ENCODE results near the gene EPHA6.

Gene EPHA6

DNA sequence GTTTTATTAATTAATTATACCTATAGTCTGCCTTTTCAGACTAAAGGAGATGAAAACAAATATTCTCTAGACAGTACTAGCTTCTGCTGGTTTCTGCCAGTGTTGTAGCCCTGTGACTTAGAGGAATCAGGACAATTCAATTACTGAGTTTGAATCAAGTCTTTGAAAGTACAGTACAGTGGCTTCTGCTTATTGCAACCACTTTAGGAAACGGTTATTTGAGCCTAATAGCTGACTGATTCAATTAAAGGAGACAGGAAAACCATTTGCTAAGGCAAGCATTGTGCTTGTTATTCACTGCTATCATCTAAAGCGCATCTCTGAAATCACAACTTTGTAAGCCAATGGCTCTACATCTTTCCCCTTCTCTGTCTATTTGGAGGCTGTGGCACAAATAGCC, 860.1 kb downstream of the EPHA6 start:
- FAIRE-seq (no peak), DNase-seq (ENCODE audit: extremely low spot score, insufficient read length, low read depth) (no peak)

DNA sequence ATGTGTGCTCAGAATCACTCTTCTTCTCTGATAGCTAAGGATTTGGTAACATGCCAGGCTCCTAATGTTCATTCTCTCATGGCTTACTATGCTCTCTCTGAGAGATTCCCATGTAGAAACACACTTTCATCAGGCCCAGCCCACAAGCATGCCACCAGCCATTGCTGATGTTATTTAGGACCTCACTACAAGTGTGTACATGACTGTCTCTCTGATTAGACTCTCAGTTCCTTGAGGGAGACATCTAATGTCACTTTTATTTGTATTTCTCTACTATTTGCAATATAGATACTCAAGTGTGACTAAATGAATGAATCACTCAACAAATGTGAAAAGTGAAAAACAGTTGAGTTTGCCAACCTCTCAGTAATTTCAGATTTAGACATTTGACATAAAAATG, 865.8 kb downstream of the EPHA6 start:
- DNase-seq (ENCODE audit: extremely low spot score, insufficient read length, low read depth) (no peak), FAIRE-seq (no peak)

DNA sequence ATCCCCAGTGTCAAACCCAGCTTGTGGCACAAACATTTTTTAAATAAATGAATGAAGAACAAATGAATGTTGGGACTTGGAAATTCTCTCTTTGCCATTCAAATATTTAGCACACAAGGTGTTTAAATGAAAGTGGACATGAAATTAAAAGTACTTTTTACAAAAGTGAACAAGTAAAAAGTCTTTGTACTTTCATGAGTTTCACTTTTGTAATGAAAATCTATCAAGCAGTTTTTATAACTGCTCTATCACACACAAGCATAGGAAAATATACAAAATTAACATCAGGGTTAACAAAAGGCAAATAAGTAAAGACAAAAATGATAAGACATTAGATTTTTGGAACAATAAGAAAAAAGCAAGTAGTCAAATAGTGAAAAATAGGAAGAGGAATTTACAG, 866.3 kb downstream of the EPHA6 start:
- no peak for FAIRE-seq
- DNase-seq (ENCODE audit: extremely low spot score, insufficient read length, low read depth) = no peak

DNA sequence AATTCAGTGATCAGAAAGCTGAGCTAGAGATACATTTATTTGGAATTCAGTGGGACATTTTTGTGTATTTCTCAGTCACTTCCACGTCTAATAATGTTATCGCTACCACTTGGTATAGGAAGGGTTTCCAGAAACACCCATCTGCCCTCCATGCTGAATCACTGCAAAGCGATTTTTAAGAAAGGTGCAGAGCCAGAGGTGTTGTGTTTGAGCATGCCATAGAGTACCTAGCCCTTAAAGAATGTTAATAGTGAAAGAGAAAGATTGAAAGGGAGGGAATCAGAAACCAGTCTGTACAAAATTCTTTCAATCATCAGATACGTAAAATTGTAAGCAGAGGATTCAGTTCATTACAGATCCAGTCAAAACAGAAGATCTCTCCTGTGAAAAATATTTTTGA, 870.1 kb downstream of the EPHA6 start:
- DNase-seq (ENCODE audit: extremely low spot score, insufficient read length, low read depth) (no peak), FAIRE-seq (no peak)

DNA sequence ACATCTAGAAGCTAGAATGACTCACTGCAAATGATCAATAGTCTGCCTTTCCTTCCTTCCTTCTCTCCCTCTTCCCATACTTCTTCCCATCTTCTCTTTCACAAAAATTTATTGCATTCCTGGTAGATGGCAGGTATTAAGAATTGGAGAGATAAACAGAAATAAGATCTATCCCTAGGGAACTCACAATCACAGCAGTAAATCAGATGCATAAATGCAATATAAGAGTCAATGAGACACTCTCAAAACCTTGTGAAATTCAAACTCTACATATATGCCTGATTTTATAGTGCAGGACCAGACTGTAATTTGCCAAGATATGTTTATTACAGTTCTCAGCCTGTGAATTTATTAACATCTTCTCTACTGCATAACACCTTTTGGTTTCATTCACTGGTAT, 871.9 kb downstream of the EPHA6 start:
- no peak for DNase-seq (ENCODE audit: extremely low spot score, insufficient read length, low read depth)
- no peak for FAIRE-seq

DNA sequence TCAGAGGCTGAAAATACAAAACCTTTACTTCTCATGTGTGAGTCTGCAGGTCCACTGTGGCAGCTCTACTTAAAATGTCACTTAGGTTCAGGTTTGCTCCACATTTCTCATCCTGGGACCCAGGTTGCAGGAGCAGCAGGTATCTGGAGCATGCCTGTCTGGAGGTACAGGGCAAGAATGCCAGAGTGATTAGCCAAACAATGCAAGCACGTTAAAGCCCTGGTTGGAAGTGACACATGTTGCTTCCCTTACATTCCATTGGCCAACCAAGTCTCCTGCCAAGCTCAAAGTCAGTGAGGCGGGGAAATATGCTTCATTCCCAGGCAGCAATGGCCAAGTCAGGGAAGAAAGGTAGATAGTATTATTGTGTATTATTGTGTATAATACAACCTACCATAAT, 873.3 kb downstream of the EPHA6 start:
- no peak for FAIRE-seq

DNA sequence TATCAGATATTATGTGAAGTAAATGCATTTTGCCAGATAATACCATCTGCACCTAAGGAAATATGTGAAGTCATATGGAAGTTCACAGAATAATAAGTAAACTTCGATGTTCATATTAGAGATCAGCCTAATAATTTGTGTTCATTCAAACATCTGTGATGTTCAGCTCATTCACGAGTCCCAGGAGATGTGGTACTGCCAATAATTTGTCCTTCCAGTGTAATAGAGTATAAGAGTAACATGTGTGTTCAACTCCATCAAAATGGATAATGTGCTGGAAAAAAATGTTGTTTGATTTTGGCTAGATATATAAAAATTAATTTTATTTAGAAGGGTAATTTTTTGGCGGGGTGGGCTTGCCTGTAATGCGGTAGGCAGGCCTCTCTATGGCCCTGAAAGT, 874.7 kb downstream of the EPHA6 start:
- FAIRE-seq (no peak), DNase-seq (ENCODE audit: extremely low spot score, insufficient read length, low read depth) (no peak)

More for the DNA sequence above, 873.3 kb downstream of the EPHA6 start:
- no peak for DNase-seq (ENCODE audit: extremely low spot score, insufficient read length, low read depth)

DNA sequence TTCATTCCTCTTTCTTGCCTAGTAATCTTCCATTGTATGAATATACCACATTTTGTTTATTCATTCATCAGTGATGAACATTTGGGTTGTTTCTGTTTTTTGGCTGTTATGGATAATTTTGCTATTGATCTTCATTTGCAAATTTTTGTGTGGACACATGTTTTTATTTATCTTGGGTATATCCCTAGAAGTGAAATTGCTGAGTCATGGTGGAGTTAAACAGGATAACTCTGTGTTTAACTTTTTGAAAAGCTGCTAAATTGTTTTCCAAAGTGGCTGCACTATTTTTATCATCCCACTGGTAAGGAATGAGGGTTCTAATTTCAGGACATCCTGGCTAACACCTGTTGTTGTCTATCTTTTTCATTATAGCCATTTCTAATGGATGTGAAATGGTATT, 875.6 kb downstream of the EPHA6 start:
- no peak for FAIRE-seq

DNA sequence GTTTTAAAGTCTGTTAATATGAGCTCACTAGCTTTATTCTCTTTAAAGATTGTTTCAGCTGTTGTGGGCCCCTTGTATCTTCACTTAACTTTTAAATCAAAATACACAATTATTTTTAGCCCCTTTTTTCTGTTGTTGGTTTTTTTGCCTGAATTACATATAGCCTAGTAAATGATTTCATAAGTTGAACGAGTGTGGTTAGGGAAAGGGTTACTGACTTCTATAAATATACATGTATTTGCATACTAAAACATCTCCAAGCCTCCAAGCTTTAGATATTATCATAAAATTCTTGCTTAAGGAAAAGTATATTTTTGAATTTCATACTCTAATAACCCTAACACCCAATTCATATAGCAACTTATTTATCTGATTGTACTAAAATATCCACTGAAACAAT, 877.0 kb downstream of the EPHA6 start:
- no peak for DNase-seq (ENCODE audit: extremely low spot score, insufficient read length, low read depth)
- no peak for FAIRE-seq

More for the DNA sequence above, 875.6 kb downstream of the EPHA6 start:
- no peak for DNase-seq (ENCODE audit: extremely low spot score, insufficient read length, low read depth)

DNA sequence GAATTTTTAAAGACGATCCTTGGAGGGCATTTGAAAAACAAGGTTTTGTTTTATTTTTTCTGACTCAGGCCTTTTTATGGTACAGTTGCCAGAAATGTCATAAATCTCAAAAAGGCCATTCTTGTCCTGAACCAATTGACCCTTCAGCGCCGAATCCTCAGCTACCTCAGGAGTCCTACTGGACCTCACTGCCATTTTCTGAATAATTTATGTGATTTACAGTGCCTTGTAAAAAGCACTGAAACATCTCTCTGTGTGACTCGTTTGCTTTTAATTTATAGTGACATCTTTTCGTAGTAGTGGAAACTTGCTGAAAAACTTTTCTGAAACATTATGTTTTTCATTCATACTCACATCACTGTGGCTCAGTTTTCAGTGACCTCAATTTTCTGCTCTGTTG, 878.0 kb downstream of the EPHA6 start:
- FAIRE-seq (no peak), DNase-seq (ENCODE audit: extremely low spot score, insufficient read length, low read depth) (no peak)

DNA sequence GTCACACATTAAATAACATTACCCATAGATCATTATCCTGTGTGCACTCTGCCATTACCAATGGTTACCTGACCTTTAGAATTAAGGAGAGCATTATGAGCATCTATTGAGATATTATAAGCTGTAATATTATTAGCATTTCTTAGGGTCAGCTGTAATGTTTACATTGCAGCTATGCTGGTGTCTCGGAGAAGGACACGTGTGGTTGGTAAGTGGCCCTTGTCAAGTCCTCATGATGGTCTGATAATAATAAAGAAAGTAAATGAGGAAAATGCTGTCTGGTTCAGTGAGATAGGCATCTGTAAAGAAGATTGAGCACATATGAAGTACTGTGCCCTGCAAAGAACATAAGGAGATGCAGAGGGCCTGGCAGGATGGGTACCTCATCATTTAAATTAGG, 878.4 kb downstream of the EPHA6 start:
- DNase-seq (ENCODE audit: extremely low spot score, insufficient read length, low read depth) = no peak
- no peak for FAIRE-seq

DNA sequence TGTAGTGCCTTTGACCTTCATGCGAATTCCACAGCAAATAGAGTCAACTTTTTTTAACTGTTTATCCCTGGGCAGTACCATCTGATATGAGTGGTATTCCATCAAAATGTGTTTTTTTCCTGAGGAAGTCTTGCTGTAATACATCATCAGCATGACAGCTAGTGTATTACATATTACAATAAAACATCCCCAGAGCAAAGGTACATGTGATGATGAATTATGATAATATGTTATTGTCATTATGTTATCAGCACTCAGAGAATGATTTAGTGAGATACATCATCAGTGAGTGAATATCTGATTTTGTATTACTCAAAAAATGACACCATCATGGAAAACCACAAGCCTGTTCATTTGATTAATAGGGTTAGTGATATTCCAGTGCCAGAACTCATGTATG, 880.5 kb downstream of the EPHA6 start:
- FAIRE-seq = no peak
- DNase-seq (ENCODE audit: extremely low spot score, insufficient read length, low read depth) = no peak

DNA sequence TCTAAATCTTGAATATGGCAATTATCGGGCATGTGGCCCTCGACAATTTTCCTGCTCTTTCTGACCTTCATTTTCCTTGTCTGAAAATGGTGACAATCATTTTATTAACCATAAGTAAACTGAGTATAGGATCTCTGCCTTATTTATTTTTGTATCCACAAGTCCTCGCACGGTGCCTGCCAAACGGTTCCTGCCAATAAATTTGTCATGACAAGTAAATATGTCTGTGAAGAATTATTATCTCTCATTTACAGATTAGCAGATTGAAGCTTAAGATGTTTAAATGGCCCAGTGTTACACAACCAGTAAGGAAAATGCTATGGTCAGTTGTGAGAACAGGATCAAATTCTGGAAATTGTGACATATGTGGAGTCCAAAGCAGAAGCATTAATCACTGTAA, 884.3 kb downstream of the EPHA6 start:
- no peak for FAIRE-seq
- DNase-seq (ENCODE audit: extremely low spot score, insufficient read length, low read depth) = no peak

DNA sequence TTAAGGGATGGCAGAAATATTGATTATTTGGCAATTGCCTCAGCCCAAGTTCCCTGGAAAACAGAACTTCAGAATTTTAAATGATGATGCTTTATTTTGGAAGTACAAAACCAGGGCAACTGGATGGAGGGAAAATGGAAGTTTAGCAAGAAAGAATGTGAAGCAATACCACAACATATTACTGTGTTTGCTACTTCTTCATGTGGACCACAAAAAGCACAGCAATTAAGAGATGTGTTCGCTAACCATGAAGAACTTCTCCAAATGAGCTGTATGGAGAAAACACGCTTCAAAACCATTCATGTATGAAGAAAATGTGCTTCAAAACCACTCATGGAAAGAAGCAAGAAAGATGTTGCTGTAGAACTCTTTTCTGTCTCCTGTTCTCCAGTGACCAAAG, 885.5 kb downstream of the EPHA6 start:
- DNase-seq (ENCODE audit: extremely low spot score, insufficient read length, low read depth) (no peak), FAIRE-seq (no peak)

DNA sequence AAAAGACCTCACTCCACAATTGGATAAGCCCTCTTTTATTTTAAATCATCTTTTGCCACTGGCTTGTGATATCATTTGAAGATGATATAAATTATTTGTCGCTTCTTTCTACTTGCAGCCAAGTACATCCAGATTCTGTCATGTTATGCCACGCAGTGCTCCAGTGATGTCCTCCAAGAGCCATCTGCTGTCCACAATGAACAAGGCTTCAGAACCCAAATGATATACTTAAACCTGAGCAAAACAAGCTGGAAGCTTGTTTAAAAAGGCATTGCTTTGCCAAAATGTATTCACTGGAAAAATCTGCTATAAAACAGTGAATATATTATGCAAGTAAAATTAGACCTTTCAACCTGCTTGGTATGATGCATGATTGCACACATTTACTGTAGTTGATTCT, 891.4 kb downstream of the EPHA6 start:
- no peak for DNase-seq (ENCODE audit: extremely low spot score, insufficient read length, low read depth)
- FAIRE-seq = no peak

DNA sequence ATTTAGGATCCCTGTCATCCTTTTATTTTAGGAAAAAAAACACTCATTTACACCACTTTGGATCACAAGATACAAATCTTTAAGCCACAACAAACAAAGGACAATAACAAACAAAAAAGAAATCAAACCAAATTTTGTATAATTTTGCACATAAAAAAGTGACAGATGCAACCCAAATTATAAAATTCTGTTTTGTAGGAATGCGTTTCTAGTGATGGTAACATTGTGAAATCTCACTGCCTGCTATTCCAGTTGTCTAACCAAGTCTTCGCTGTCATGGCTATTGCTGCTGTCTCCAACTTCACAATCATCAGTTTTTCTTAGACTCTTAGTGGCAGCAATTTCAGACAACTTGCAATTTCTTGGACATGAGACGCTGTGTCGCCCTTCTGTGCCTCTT, 891.8 kb downstream of the EPHA6 start:
- FAIRE-seq (no peak), DNase-seq (ENCODE audit: extremely low spot score, insufficient read length, low read depth) (no peak)

DNA sequence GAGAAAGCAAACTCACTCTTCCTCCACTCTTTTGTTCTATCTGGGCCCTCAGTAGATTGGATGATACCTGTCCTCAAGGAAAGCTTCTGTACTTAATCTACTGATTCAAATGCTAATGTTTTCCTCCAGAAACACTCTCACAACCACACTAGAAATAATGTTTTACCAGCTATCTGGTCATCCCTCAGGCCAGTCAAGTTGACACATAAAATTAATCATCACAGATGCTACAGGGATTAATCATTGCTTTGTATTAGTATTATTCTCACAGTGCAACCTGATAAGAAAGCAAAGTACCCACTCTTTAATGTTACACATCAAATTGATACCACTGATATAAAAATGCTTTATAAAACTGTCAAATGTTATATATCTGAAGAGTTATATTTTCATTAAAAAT, 897.3 kb downstream of the EPHA6 start:
- FAIRE-seq = no peak
- DNase-seq (ENCODE audit: extremely low spot score, insufficient read length, low read depth) = no peak

DNA sequence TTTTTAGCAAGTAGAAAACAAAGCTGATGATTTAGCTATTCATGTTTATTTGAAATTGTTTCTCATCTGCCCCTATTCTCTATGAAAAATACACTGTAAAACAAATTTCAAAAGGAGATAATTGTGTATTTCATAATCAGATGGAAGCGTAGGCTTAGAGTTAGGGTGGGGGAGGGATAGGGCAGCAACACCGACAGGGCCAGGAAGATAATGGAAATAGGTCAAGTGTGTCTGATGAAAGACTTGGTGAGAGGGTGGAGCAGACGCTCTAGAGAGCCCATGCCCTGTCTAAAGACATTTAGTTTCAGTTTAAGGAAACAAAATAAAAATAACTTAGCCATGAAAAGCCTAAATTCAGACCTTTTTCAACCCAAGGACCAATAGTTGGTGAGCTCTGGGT, 898.5 kb downstream of the EPHA6 start:
- FAIRE-seq (no peak), DNase-seq (ENCODE audit: extremely low spot score, insufficient read length, low read depth) (no peak)

DNA sequence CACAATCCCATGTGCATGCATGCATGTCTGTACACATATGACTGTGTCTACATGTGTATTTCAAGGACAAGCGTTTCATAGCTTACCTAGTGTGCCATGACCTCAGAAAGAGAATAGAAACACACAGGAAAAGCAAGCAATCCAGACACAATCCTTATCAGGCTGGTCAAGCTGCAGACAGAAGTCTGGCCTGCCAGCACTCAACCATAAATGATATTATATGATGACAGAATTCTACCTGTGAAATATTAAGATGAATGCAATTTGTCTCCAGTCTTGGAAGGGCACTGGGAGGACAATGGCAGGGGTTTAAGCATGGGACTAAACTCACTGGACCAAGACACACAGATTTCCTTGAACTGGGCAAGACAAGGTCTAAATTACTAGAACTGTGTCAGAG, 899.2 kb downstream of the EPHA6 start:
- DNase-seq (ENCODE audit: extremely low spot score, insufficient read length, low read depth) = no peak

DNA sequence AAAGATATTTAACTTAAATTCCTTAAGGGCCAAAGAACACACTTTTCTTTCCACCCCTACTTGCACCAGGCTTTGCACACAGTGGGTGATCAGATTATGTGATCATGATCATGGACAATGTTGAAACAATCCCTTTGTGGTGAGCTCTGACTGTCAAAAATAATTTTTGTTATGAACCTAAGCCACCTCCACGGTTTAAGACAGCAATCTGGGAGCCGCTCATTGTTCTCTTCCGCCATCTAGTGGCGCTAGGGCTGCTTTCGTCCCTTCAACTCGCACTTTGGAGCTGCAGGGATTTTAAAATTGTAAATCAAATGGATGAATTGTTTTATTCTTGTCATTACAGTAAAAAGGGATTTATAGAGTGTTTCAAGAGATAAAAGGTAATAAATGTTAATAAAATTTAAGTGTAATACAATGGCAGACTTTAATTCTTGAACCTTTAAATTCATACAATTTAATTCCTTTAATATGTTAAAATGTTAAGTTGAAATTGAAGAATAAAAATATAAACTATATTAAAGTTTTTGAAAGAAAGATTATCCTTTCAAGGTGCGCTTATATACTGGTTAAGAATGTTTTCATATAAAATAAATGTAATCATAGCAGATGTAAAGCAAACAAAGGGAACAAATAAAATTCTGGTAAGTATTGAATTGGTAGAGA, 904.9 kb downstream of the EPHA6 start:
- peak; percentile 4 for DNase-seq (ENCODE audit: extremely low spot score, insufficient read length, low read depth)

More for the DNA sequence above, 899.2 kb downstream of the EPHA6 start:
- no peak for FAIRE-seq

DNA sequence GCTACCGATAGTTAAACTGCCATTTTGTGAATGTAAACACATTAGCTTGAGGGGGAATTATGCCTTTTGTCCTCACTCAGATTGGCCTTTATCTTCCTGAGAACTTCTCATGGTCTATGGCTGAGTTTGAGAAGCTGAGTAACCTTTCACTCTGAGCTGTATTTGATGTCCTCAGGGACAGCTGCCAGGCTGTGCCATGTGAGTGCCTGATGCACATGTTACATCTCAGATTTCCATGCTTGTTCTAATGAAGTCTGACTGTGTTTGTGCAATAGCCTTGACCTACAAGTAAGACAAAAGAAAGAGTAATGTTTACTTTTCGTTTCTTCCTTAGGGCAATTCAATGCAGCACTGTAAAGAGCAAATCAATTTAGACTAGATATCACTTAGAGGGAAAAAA, 906.0 kb downstream of the EPHA6 start:
- no peak for FAIRE-seq

More for the DNA sequence above, 904.9 kb downstream of the EPHA6 start:
- peak; percentile 81 for FAIRE-seq

DNA sequence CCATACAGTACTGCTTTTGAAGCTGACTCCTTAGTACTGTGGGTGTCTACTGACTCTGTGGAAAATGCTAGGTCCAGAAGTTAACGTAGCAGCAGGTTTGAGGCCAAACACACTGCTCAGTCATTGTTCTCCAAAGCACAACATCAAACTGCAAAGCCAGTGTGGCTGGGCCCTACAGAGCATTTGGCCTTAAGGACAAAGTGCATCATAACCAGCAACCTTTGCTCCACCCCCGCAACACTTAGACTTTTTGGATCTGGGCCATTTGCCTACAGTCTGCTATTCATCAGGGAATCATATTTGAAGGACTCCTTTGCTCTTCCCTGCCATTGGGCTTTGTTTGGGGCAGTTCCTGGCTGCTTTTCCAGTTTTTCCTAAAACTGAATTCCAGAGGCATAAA, 907.1 kb downstream of the EPHA6 start:
- no peak for DNase-seq (ENCODE audit: extremely low spot score, insufficient read length, low read depth)
- no peak for FAIRE-seq

More for the DNA sequence above, 906.0 kb downstream of the EPHA6 start:
- DNase-seq (ENCODE audit: extremely low spot score, insufficient read length, low read depth) = no peak
